B cell (primary cell): Measurements from ENCODE around the gene HOXC6. TPM values are rescaled to one million over a fixed set of nuclear protein-coding genes. Genes with fewer than 3 reads are reported as not detected.

Source experiments
- ATAC-seq: fragments of 200-7000 bp; cut with Tn5 transposase; one replicate; pipeline ENCODE4 v1.10.0; 2021; ENCODE audit warnings: low read depth, mild to moderate bottlenecking, moderate number of reproducible peaks, moderate library complexity
- CTCF ChIA-PET: fragments of 350-600 bp; sonication (Branson Sonifier 250); formaldehyde crosslinking; loops from one replicate; lab custom pipeline; 2021; ENCODE audit warnings: antibody characterized with exemption, inconsistent platforms; lab: Charles Lee
- POLR2A ChIA-PET: fragments of 350-600 bp; sonication (Branson Sonifier 250); formaldehyde crosslinking; loops from one replicate; lab custom pipeline; 2021; ENCODE audit warnings: antibody characterized with exemption; lab: Charles Lee
- DNase-seq: peaks from one replicate; pipeline ENCODE4 v3.0.0; 2013
- H2AFZ ChIP-seq: 2 replicates; pipeline ENCODE4 v1.6.1; 2012; ENCODE audit warnings: mild to moderate bottlenecking, low read depth, low read length; ENCODE audit not compliant: insufficient read depth, poor library complexity, severe bottlenecking
- H3K27ac ChIP-seq, 2 donors: 1 replicate in 1 of 2; 2 replicates in 1 of 2; pipeline ENCODE4 v1.5.1; 2012 to 2013; ENCODE audit warnings: low read length in 2 of 2, mild to moderate bottlenecking in 2 of 2, moderate library complexity in 1 of 2
- H3K27me3 ChIP-seq, 4 experiments: fragments of 200-600 bp in 1 of 4; sonication (generic) in 1 of 4; replicated peaks in 1 of 4; 1 replicate in 2 of 4; 2 replicates in 2 of 4; pipeline versions ENCODE4 v1.6.1 to v1.7.0; 2013 to 2016; ENCODE audit warnings: low read length in 3 of 4, mild to moderate bottlenecking in 2 of 4, mixed read lengths in 1 of 4, moderate library complexity in 1 of 4; ENCODE audit not compliant: insufficient read depth in 4 of 4, control insufficient read depth in 3 of 4; ENCODE audit errors: control extremely low read depth in 1 of 4
- H3K36me3 ChIP-seq, 2 experiments: replicated peaks in 1 of 2; 1 replicate in 1 of 2; 2 replicates in 1 of 2; pipeline versions ENCODE4 v1.6.1 to v1.7.1; 2013; ENCODE audit warnings: low read length in 1 of 2; ENCODE audit not compliant: insufficient read depth in 2 of 2, control insufficient read depth in 1 of 2; ENCODE audit errors: control extremely low read depth in 1 of 2, extremely low read depth in 1 of 2
- H3K4me1 ChIP-seq, 2 donors: fragments of 200-600 bp in 1 of 2; sonication (generic) in 1 of 2; 1 replicate in 1 of 2; 2 replicates in 1 of 2; pipeline versions ENCODE4 v1.5.1 to v1.6.1; 2013 to 2017; ENCODE audit warnings: low read length in 2 of 2; ENCODE audit not compliant: control insufficient read depth in 2 of 2, insufficient read depth in 2 of 2
- H3K4me2 ChIP-seq: replicated peaks from 2 replicates; pipeline ENCODE3; 2012; ENCODE audit warnings: mild to moderate bottlenecking, low read depth, low read length; ENCODE audit not compliant: poor library complexity, severe bottlenecking
- H3K4me3 ChIP-seq, 5 experiments: fragments of 200-600 bp in 1 of 5; sonication (generic) in 1 of 5; 1 replicate in 3 of 5; 2 replicates in 2 of 5; pipeline versions ENCODE4 v1.5.1 to v1.7.0; 2011 to 2016; ENCODE audit warnings: low read length in 4 of 5, mild to moderate bottlenecking in 4 of 5, low read depth in 2 of 5, control low read depth in 1 of 5, moderate library complexity in 1 of 5; ENCODE audit not compliant: insufficient read depth in 1 of 5; ENCODE audit errors: control extremely low read depth in 1 of 5, extremely low read depth in 1 of 5
- H3K79me2 ChIP-seq: fragments of 200-600 bp; sonication (generic); one replicate; pipeline ENCODE4 v1.6.0; 2016; ENCODE audit warnings: low read length; ENCODE audit not compliant: control insufficient read depth, insufficient read depth
- H3K9ac ChIP-seq: fragments of 200-600 bp; sonication (generic); 2 replicates; pipeline ENCODE4 v1.6.1; 2017; ENCODE audit warnings: mild to moderate bottlenecking, low read length, moderate library complexity
- H3K9me3 ChIP-seq, 3 donors: one replicate each; pipeline versions ENCODE4 v1.6.1 to v1.7.1; 2013; ENCODE audit warnings: low read length in 2 of 3; ENCODE audit not compliant: control insufficient read depth in 2 of 3, insufficient read depth in 1 of 3; ENCODE audit errors: control extremely low read depth in 1 of 3
- H4K20me1 ChIP-seq: 2 replicates; pipeline ENCODE4 v1.6.0; 2012; ENCODE audit warnings: mild to moderate bottlenecking, low read length; ENCODE audit not compliant: insufficient read depth, control insufficient read depth, poor library complexity, severe bottlenecking
- H3K27ac Mint-ChIP-seq: one replicate; pipeline ENCODE4 v1.8.0; 2021; ENCODE audit warnings: mixed read lengths
- H3K27me3 Mint-ChIP-seq: one replicate; pipeline ENCODE4 v1.8.0; 2021; ENCODE audit warnings: mixed read lengths
- H3K4me1 Mint-ChIP-seq: one replicate; pipeline ENCODE4 v1.8.0; 2021; ENCODE audit warnings: mixed read lengths
- H3K4me3 Mint-ChIP-seq: one replicate; pipeline ENCODE4 v1.8.0; 2021; ENCODE audit warnings: mixed read lengths
- H3K9me3 Mint-ChIP-seq: one replicate; pipeline ENCODE4 v1.8.0; 2022; ENCODE audit warnings: mixed read lengths; ENCODE audit not compliant: insufficient read depth
- EZH2 ChIP-seq: IDR thresholded peaks from 2 replicates; pipeline ENCODE4 v1.6.1; 2012; ENCODE audit warnings: borderline replicate concordance, low read depth, mild to moderate bottlenecking, moderate library complexity, low read length; ENCODE audit not compliant: insufficient read depth, poor library complexity, severe bottlenecking
- WGBS: methylation state at CpG from one replicate; pipeline ENCODE4 v1.1.5; 2013; ENCODE audit warnings: missing lambda C conversion rate; ENCODE audit not compliant: insufficient coverage; 5-methylcytosine and 5-hydroxymethylcytosine counted together
- intact Hi-C: fragments of 100-400 bp; cut with micrococcal nuclease; formaldehyde crosslinking; loops from one replicate; pipeline ENCODE4 v1.10.0; 2022
- polyA plus RNA-seq: library from polyadenylated mRNA; depleted of rRNA; stranded (reverse); fragments of >200 nt; gene quantifications from 2 replicates; pipeline ENCODE4 v1.2.3, GENCODE V29; 2012
- total RNA-seq, 2 donors: library from RNA; stranded (reverse); fragments of 120-200 nt in 1 of 2; gene quantifications; 1 replicate in 1 of 2; 2 replicates in 1 of 2; pipeline versions ENCODE4 v1.2.3 to v1.2.4, GENCODE V29; 2013 to 2022
- TF ChIP-seq, protein P1 (sequence below): fragments of 200-600 bp; IDR thresholded peaks from one replicate; pipeline ENCODE4 v1.8.0; 2022; ENCODE audit warnings: antibody characterized with exemption, mild to moderate bottlenecking

HOXC6 gene
- total and polyA plus RNA-seq, 2 donors (not counting 1 experiment from before 2014, with no cell fraction given): not detected

DNA sequence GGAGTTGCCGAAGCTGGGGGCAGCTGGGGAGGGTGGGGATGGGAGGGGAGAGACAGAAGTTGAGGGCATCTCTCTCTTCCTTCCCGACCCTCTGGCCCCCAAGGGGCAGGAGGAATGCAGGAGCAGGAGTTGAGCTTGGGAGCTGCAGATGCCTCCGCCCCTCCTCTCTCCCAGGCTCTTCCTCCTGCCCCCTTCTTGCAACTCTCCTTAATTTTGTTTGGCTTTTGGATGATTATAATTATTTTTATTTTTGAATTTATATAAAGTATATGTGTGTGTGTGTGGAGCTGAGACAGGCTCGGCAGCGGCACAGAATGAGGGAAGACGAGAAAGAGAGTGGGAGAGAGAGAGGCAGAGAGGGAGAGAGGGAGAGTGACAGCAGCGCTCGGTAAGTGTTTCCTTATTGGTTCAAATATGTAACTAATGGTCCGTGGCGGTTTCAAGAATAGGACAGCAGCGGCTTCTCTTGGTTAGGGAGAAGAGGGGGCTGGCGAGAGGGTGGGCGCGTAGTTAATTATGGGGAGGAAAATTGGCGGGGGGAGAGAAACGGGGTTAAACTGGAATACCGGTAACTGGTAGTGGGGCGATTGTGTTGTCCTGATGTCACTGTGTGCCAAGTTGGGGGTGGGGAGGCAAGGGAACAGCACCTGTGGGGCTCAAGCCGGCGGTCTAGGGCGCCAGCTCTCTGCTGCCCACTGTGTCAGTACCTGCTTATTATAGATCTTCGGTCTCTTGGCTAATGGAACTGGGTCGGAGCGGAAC, 11.0 kb upstream of the HOXC6 start:
- H3K4me1 Mint-ChIP-seq: peaks cover 22% of the 10 kb centered on the region
- H3K9ac ChIP-seq: peak overlapping the region; percentile 70
- H3K4me3 ChIP-seq: peak overlapping the region in 4 of 5 experiments; percentile 43 to 71 (median 48)
- peaks cover 25 to 45% of the 10 kb centered on the region in 2 donors for H3K4me1 ChIP-seq
- peak overlapping the region; percentile 90 for H3K4me3 Mint-ChIP-seq
- H3K4me2 ChIP-seq: peak overlapping the region; percentile 88
- no peak overlapping the region for H3K27ac ChIP-seq
- peaks cover 0 to 45% (median 6%) of the 10 kb centered on the region in 3 donors for H3K9me3 ChIP-seq
- H3K9me3 Mint-ChIP-seq: no peaks in the 10 kb centered on the region
- peak; percentile 65 for TF ChIP-seq EZH2
- TF ChIP-seq, protein P1, sequence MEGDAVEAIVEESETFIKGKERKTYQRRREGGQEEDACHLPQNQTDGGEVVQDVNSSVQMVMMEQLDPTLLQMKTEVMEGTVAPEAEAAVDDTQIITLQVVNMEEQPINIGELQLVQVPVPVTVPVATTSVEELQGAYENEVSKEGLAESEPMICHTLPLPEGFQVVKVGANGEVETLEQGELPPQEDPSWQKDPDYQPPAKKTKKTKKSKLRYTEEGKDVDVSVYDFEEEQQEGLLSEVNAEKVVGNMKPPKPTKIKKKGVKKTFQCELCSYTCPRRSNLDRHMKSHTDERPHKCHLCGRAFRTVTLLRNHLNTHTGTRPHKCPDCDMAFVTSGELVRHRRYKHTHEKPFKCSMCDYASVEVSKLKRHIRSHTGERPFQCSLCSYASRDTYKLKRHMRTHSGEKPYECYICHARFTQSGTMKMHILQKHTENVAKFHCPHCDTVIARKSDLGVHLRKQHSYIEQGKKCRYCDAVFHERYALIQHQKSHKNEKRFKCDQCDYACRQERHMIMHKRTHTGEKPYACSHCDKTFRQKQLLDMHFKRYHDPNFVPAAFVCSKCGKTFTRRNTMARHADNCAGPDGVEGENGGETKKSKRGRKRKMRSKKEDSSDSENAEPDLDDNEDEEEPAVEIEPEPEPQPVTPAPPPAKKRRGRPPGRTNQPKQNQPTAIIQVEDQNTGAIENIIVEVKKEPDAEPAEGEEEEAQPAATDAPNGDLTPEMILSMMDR: no peak
- POLR2A ChIA-PET: interaction anchor here (0.7 to 1.5 kb wide), 7 partner anchors 11 to 797 kb away, joined by 3 to 10 read pairs (median 6); partner anchors contain the start of gene HOXC6
- intact Hi-C loops: no loop called here
- ATAC-seq: peak; percentile 36
- no peaks in the 10 kb centered on the region for H3K36me3 ChIP-seq
- CTCF ChIA-PET: interaction anchor here (0.9 to 3.9 kb wide), 13 partner anchors 8 to 191 kb away, joined by 3 to 31 read pairs (median 4); partner anchors contain the start of genes HOXC5, HOXC6 and HOXC8
- no peaks in the 10 kb centered on the region for H4K20me1 ChIP-seq
- peaks cover 0 to 92% (median 72%) of the 10 kb centered on the region in 4 experiments for H3K27me3 ChIP-seq
- peak overlapping the region; percentile 83 for H3K27ac Mint-ChIP-seq
- H3K79me2 ChIP-seq: no peaks in the 10 kb centered on the region
- peaks cover 65% of the 10 kb centered on the region for H3K27me3 Mint-ChIP-seq
- WGBS: 4% methylated on average over 21 of the region's 24 CpGs
- no peak for DNase-seq
- peak overlapping the region; percentile 82 for H2AFZ ChIP-seq
